GM12878 (cell line): ENCODE measurements around the gene FAM117B. TPM values are rescaled to one million over a fixed set of nuclear protein-coding genes. Genes with fewer than 3 reads are reported as not detected.
A peak's percentile ranks its signal among the peaks of the same experiment; 100 is the strongest.

ENCODE experiments used
- ATAC-seq: fragments of 200-7000 bp; cut with Tn5 transposase; 3 replicates; pipeline ENCODE4 v1.9.1; 2020; ENCODE audit warnings: mild to moderate bottlenecking, moderate library complexity
- BruUV-seq: library from RNA; stranded (reverse); fragments of 400-500 nt; replicated peaks from 2 replicates; lab custom pipeline; 2021; lab: Mats Ljungman, UMichigan
- CTCF ChIA-PET: fragments of 300-600 bp; sonication (Branson Sonifier 250); formaldehyde crosslinking; extraction: SDS; loops from one replicate; lab custom pipeline; 2021; ENCODE audit warnings: inconsistent platforms; lab: Yijun Ruan, JAX
- POLR2A ChIA-PET: fragments of 350-600 bp; formaldehyde crosslinking; extraction: SDS; loops from one replicate; lab custom pipeline; 2021; ENCODE audit warnings: inconsistent platforms; lab: Charles Lee
- RAD21 ChIA-PET: fragments of 300-600 bp; sonication (Branson Sonifier 250); formaldehyde crosslinking; loops from one replicate; lab custom pipeline; 2023; ENCODE audit warnings: antibody characterized with exemption; ENCODE audit not compliant: unreplicated experiment; lab: Charles Lee
- SMC1A ChIA-PET: fragments of 300-600 bp; sonication (Branson Sonifier 250); formaldehyde crosslinking; loops from one replicate; lab custom pipeline; 2023; ENCODE audit not compliant: unreplicated experiment, uncharacterized antibody; lab: Charles Lee
- DNase-seq: peaks from one replicate; pipeline ENCODE4 v3.0.0-alpha.2; 2011; ENCODE audit warnings: low read depth, low spot score
- FAIRE-seq: peaks from 3 replicates; lab custom pipeline; 2011; peaks lifted over from hg19 to GRCh38; lab: Jason Lieb, UNC
- H2AFZ ChIP-seq: 2 replicates; pipeline ENCODE4 v1.6.0; 2011; ENCODE audit warnings: low read depth, low read length, control low read depth; ENCODE audit not compliant: control insufficient read depth
- H3K27ac ChIP-seq: 2 replicates; pipeline ENCODE4 v1.5.1; 2011; ENCODE audit warnings: control low read depth; ENCODE audit not compliant: control insufficient read depth, insufficient read depth
- H3K27me3 ChIP-seq, 2 experiments: replicated peaks in 1 of 2; 2 replicates each; pipeline versions ENCODE4 v1.6.0 to v1.6.1; 2011; ENCODE audit warnings: low read length in 1 of 2; ENCODE audit not compliant: control insufficient read depth in 2 of 2, insufficient read depth in 2 of 2
- H3K36me3 ChIP-seq, 2 experiments: 2 replicates each; pipeline ENCODE4 v1.5.1; 2011; ENCODE audit warnings: low read length in 1 of 2; ENCODE audit not compliant: control insufficient read depth in 2 of 2, insufficient read depth in 2 of 2
- H3K4me1 ChIP-seq: 2 replicates; pipeline ENCODE4 v1.6.1; 2011; ENCODE audit warnings: mild to moderate bottlenecking, low read length, moderate library complexity, mixed read lengths; ENCODE audit not compliant: control insufficient read depth, insufficient read depth
- H3K4me2 ChIP-seq: 2 replicates; pipeline ENCODE4 v1.6.0; 2011; ENCODE audit warnings: control low read depth; ENCODE audit not compliant: control insufficient read depth, insufficient read depth
- H3K4me3 ChIP-seq: fragments of 200-600 bp; sonication (generic); 2 replicates; pipeline ENCODE4 v1.5.1; 2016
- H3K79me2 ChIP-seq: 2 replicates; pipeline ENCODE4 v1.6.0; 2011; ENCODE audit warnings: low read length; ENCODE audit not compliant: control insufficient read depth, insufficient read depth
- H3K9ac ChIP-seq: 2 replicates; pipeline ENCODE4 v1.8.0; 2011; ENCODE audit warnings: low read length, control low read depth, mixed read lengths; ENCODE audit not compliant: control insufficient read depth, insufficient read depth
- H3K9me3 ChIP-seq: replicated peaks from 3 replicates; pipeline ENCODE4 v1.5.1; 2011; ENCODE audit warnings: mild to moderate bottlenecking, low read length; ENCODE audit not compliant: control insufficient read depth, insufficient read depth
- H4K20me1 ChIP-seq: 2 replicates; pipeline ENCODE4 v1.6.0; 2011; ENCODE audit not compliant: control insufficient read depth, insufficient read depth
- ETV6 ChIP-seq, 2 experiments: fragments of 450-650 bp in 1 of 2; IDR thresholded peaks in 1 of 2; conservative IDR thresholded peaks in 1 of 2; 2 replicates each; pipeline ENCODE4 v1.6.1; 2014; ENCODE audit warnings: antibody characterized with exemption in 1 of 2, borderline replicate concordance in 1 of 2, low read depth in 1 of 2, mild to moderate bottlenecking in 1 of 2, moderate library complexity in 1 of 2
- FOXM1 ChIP-seq: IDR thresholded peaks from 2 replicates; pipeline ENCODE4 v1.6.1; 2012; ENCODE audit warnings: low read depth, mild to moderate bottlenecking, inconsistent platforms, low read length, moderate library complexity
- IKZF2 ChIP-seq, 2 experiments: fragments of 450-650 bp; IDR thresholded peaks; 2 replicates each; pipeline ENCODE4 v1.6.1; 2017; ENCODE audit warnings: mild to moderate bottlenecking in 2 of 2, moderate library complexity in 2 of 2
- JUNB ChIP-seq: IDR thresholded peaks from 2 replicates; pipeline ENCODE4 v1.6.1; 2016; ENCODE audit warnings: antibody characterized with exemption, mild to moderate bottlenecking
- PKNOX1 ChIP-seq: fragments of 450-650 bp; IDR thresholded peaks from 2 replicates; pipeline ENCODE4 v1.6.1; 2016; ENCODE audit warnings: mild to moderate bottlenecking
- POU2F2 ChIP-seq: IDR thresholded peaks from 3 replicates; pipeline ENCODE4 v1.6.1; 2011; ENCODE audit warnings: low read depth, mild to moderate bottlenecking, low read length, borderline replicate concordance
- PRDM15 ChIP-seq: fragments of 450-650 bp; formaldehyde crosslinking; IDR thresholded peaks from 2 replicates; pipeline ENCODE4 v1.4.0; 2020; ENCODE audit warnings: mild to moderate bottlenecking, moderate library complexity
- SPI1 ChIP-seq: IDR thresholded peaks from 2 replicates; pipeline ENCODE4 v1.6.1; 2011; ENCODE audit warnings: low read depth, mild to moderate bottlenecking, low read length, moderate library complexity, borderline replicate concordance; ENCODE audit not compliant: insufficient read depth
- TCF7 ChIP-seq: IDR thresholded peaks from 2 replicates; pipeline ENCODE4 v1.6.1; 2014; ENCODE audit warnings: antibody characterized with exemption, borderline replicate concordance
- WGBS: methylation state at CpG from one replicate; pipeline ENCODE4 v1.1.6; 2016; ENCODE audit warnings: low lambda C conversion rate; ENCODE audit not compliant: insufficient replicate concordance, insufficient coverage; ENCODE audit errors: missing lambda C conversion rate; 5-methylcytosine and 5-hydroxymethylcytosine counted together
- in situ Hi-C: fragments of 300-500 bp; cut with MboI; formaldehyde crosslinking; loops from 9 replicates; pipeline ENCODE4 v1.14.3; 2018; ENCODE audit warnings: mixed read lengths
- intact Hi-C: fragments of 100-400 bp; cut with micrococcal nuclease; formaldehyde crosslinking; loops from one replicate; pipeline ENCODE4 v1.14.2; 2022; ENCODE audit not compliant: unreplicated experiment
- polyA plus RNA-seq, 11 experiments: library from polyadenylated mRNA; depleted of rRNA in 4 of 11; unstranded in 6 of 11; stranded (reverse) in 5 of 11; fragments of >200 nt; fragmentation: Nextera tagmentation in 4 of 11; fragmentation: Illumina TruSeq in 1 of 11; extraction: Ambion mirVana in 4 of 11; extraction: Trizol in 1 of 11; gene quantifications; 1 replicate in 1 of 11; 2 replicates in 10 of 11; pipeline versions ENCODE4 v1.2.1 to v1.2.3, GENCODE V29; 2011 to 2016; ENCODE audit warnings: inconsistent platforms in 2 of 11, missing spikeins in 2 of 11, low read depth in 1 of 11
- total RNA-seq, 4 experiments: library from RNA; depleted of rRNA in 3 of 4; stranded (reverse); fragments of >200 nt in 3 of 4; fragmentation: Illumina TruSeq in 1 of 4; extraction: Trizol in 1 of 4; gene quantifications; 2 replicates each; pipeline versions ENCODE4 v1.2.1 to v1.2.3, GENCODE V29; 2013 to 2021

Gene FAM117B
- total and polyA plus RNA-seq, 10 of the 15 experiments (the other 5 are each of a cell fraction or from before 2014, with no cell fraction given): 1.6 to 7.6 (median 4.2) TPM

GRCh38 chr2:202608142-202608852 lies 26.5 kb upstream of the FAM117B start:
- Histone ChIP-seq H3K4me1 (peaks cover 40% of the 10 kb centered on the region), H4K20me1 (no peaks in the 10 kb centered on the region), H3K27me3 (no peaks in the 10 kb centered on the region), H3K27ac (peak overlapping the region; percentile 64), H2AFZ (peak overlapping the region; percentile 31), H3K9me3 (no peaks in the 10 kb centered on the region; the same call in 2 of the 3 replicates), H3K4me3 (peak overlapping the region; percentile 33; the same call in 1 of the 2 replicates), H3K36me3 (no peaks in the 10 kb centered on the region), H3K79me2 (no peaks in the 10 kb centered on the region), H3K9ac (no peak overlapping the region), H3K4me2 (peak overlapping the region; percentile 56)
- ChIA-PET POLR2A (no interaction called here), CTCF (interaction anchor here (0.9 to 1.1 kb wide), 2 partner anchors 18 to 20 kb away, joined by 3 to 5 read pairs; no protein-coding TSS in a partner anchor), SMC1A (interaction anchor here (0.9 to 2.4 kb wide), 3 partner anchors 20 to 88 kb away, joined by 3 to 8 read pairs (median 4); no protein-coding TSS in a partner anchor), RAD21 (interaction anchor here (1.7 kb wide), 1 partner anchor 18 kb away, joined by 6 read pairs; no protein-coding TSS in a partner anchor)
- TF ChIP-seq FOXM1 (no peak), JUNB (peak; percentile 71), ETV6 (conservative IDR thresholded peaks at IDR 0.05 in 1 of 2, IDR thresholded peaks at IDR 0.05 in 1 of 2; ENCODE audit: borderline replicate concordance in 1 of 2, low read depth in 1 of 2) (0 out of 4 replicates have a peak, but pooled peaks of 1 of the 2 experiments have one; percentile 5), TCF7 (peak; percentile 16; the same call in 1 of the 2 replicates), PKNOX1 (peak; percentile 84), POU2F2 (no peak), IKZF2 (IDR thresholded peaks at IDR 0.05) (0 out of 4 replicates have a peak, but pooled peaks of 1 of the 2 experiments have one; percentile 11), PRDM15 (no peak), SPI1 (peak; percentile 96)
- intact Hi-C loops: loop anchor here (2.0 kb wide), 1 partner anchor 27 kb away; the partner anchor contains the start of gene FAM117B
- in situ Hi-C loops: no loop called here
- DNase-seq (peak; percentile 26), FAIRE-seq (no peak), ATAC-seq (peak; percentile 50)
- BruUV-seq: no TSS peak
- WGBS: 73% methylated on average over 2 of the region's 2 CpGs
